Astrocyte (in vitro differentiated cells and primary cell): Measurements from ENCODE around the gene KRAS. TPM values are rescaled to one million over a fixed set of nuclear protein-coding genes. Genes with fewer than 3 reads are reported as not detected.

Experiments used
- DNase-seq: peaks from one replicate; pipeline ENCODE4 v3.0.0-alpha.2; 2010; ENCODE audit warnings: low read depth
- FAIRE-seq: peaks from 2 replicates; lab custom pipeline; 2011; peaks lifted over from hg19 to GRCh38; lab: Jason Lieb, UNC
- H2AFZ ChIP-seq: 2 replicates; pipeline ENCODE4 v1.6.0; 2012; ENCODE audit warnings: low read depth, low read length, inconsistent platforms
- H3K27ac ChIP-seq: 2 replicates; pipeline ENCODE4 v1.5.1; 2011; ENCODE audit warnings: low read depth, low read length, inconsistent platforms
- H3K27me3 ChIP-seq: 2 replicates; pipeline ENCODE4 v1.6.0; 2011; ENCODE audit warnings: low read length, inconsistent platforms; ENCODE audit not compliant: insufficient read depth
- H3K36me3 ChIP-seq: 2 replicates; pipeline ENCODE4 v1.5.1; 2011; ENCODE audit warnings: low read length, inconsistent platforms; ENCODE audit not compliant: insufficient read depth
- H3K4me1 ChIP-seq: 2 replicates; pipeline ENCODE4 v1.5.1; 2011; ENCODE audit warnings: low read length, inconsistent platforms; ENCODE audit not compliant: insufficient read depth
- H3K4me2 ChIP-seq: 2 replicates; pipeline ENCODE4 v1.6.0; 2012; ENCODE audit warnings: low read length, inconsistent platforms
- H3K4me3 ChIP-seq: 2 replicates; pipeline ENCODE4 v1.5.1; 2011; ENCODE audit warnings: low read depth, mild to moderate bottlenecking, low read length, inconsistent platforms; ENCODE audit not compliant: insufficient read depth
- H3K79me2 ChIP-seq: 2 replicates; pipeline ENCODE4 v1.6.0; 2012; ENCODE audit warnings: mild to moderate bottlenecking, low read length, inconsistent platforms; ENCODE audit not compliant: insufficient read depth
- H3K9ac ChIP-seq: 2 replicates; pipeline ENCODE4 v1.6.0; 2012; ENCODE audit warnings: mild to moderate bottlenecking, low read length, inconsistent platforms
- H3K9me3 ChIP-seq: 2 replicates; pipeline ENCODE4 v1.5.1; 2012; ENCODE audit warnings: low read depth, mild to moderate bottlenecking, low read length, inconsistent platforms; ENCODE audit not compliant: insufficient read depth
- H4K20me1 ChIP-seq: 2 replicates; pipeline ENCODE4 v1.6.0; 2012; ENCODE audit warnings: low read length, inconsistent platforms; ENCODE audit not compliant: insufficient read depth
- H3K27ac Mint-ChIP-seq: one replicate; pipeline ENCODE4 v1.8.0; 2021; ENCODE audit warnings: mild to moderate bottlenecking, mixed read lengths; ENCODE audit not compliant: unreplicated experiment
- H3K27me3 Mint-ChIP-seq: one replicate; pipeline ENCODE4 v1.8.0; 2021; ENCODE audit warnings: low read depth, mixed read lengths; ENCODE audit not compliant: unreplicated experiment
- H3K36me3 Mint-ChIP-seq: one replicate; pipeline ENCODE4 v1.8.0; 2021; ENCODE audit warnings: low read depth, mixed read lengths; ENCODE audit not compliant: unreplicated experiment
- H3K4me1 Mint-ChIP-seq: one replicate; pipeline ENCODE4 v1.8.0; 2021; ENCODE audit warnings: low read depth, mixed read lengths; ENCODE audit not compliant: unreplicated experiment
- H3K4me3 Mint-ChIP-seq: one replicate; pipeline ENCODE4 v1.8.0; 2021; ENCODE audit warnings: mild to moderate bottlenecking, moderate library complexity, mixed read lengths; ENCODE audit not compliant: unreplicated experiment
- H3K9me3 Mint-ChIP-seq: one replicate; pipeline ENCODE4 v1.8.0; 2021; ENCODE audit warnings: mild to moderate bottlenecking, mixed read lengths; ENCODE audit not compliant: unreplicated experiment
- CTCF ChIP-seq: IDR thresholded peaks from 2 replicates; pipeline ENCODE4 v1.5.1; 2011; ENCODE audit warnings: low read depth, mild to moderate bottlenecking, inconsistent platforms, low read length, moderate library complexity; ENCODE audit not compliant: insufficient read depth
- EZH2 ChIP-seq: IDR thresholded peaks from 2 replicates; pipeline ENCODE4 v1.6.1; 2012; ENCODE audit warnings: mild to moderate bottlenecking, low read length, inconsistent platforms; ENCODE audit not compliant: insufficient read depth
- total RNA-seq: library from RNA; stranded (reverse); gene quantifications from 2 replicates; pipeline ENCODE4 v1.2.1, GENCODE V29; 2021

The KRAS gene
- total RNA-seq, 1 donor from 2014 or later: 40.3 TPM

- H3K27me3 Mint-ChIP-seq: no peaks in the 10 kb centered on the region
- TF ChIP-seq CTCF: no peak
- no peak for TF ChIP-seq EZH2
- H3K36me3 Mint-ChIP-seq: no peaks in the 10 kb centered on the region
- H3K27ac Mint-ChIP-seq: no peak overlapping the region
- Histone ChIP-seq H3K4me1 (no peaks in the 10 kb centered on the region), H4K20me1 (no peaks in the 10 kb centered on the region), H3K9me3 (no peaks in the 10 kb centered on the region), H3K79me2 (no peaks in the 10 kb centered on the region), H3K36me3 (no peaks in the 10 kb centered on the region), H3K9ac (no peak overlapping the region), H3K4me2 (no peak overlapping the region), H3K27me3 (no peaks in the 10 kb centered on the region), H3K4me3 (no peak overlapping the region), H2AFZ (no peak overlapping the region), H3K27ac (no peak overlapping the region)
- no peaks in the 10 kb centered on the region for H3K9me3 Mint-ChIP-seq
- no peaks in the 10 kb centered on the region for H3K4me1 Mint-ChIP-seq
- DNase-seq (no peak), FAIRE-seq (no peak)
- H3K4me3 Mint-ChIP-seq: no peak overlapping the region
These were observed 36.9 kb upstream of the KRAS start for GRCh38 chr12:25287610-25288009.

- Histone ChIP-seq H3K4me2 (no peak overlapping the region), H3K9me3 (no peaks in the 10 kb centered on the region), H2AFZ (no peak overlapping the region), H3K36me3 (no peaks in the 10 kb centered on the region), H3K4me1 (no peaks in the 10 kb centered on the region), H3K27ac (no peak overlapping the region), H3K79me2 (no peaks in the 10 kb centered on the region), H3K9ac (no peak overlapping the region), H3K4me3 (no peak overlapping the region), H3K27me3 (no peaks in the 10 kb centered on the region), H4K20me1 (no peaks in the 10 kb centered on the region)
- DNase-seq (no peak), FAIRE-seq (no peak)
- no peak overlapping the region for H3K27ac Mint-ChIP-seq
- no peaks in the 10 kb centered on the region for H3K9me3 Mint-ChIP-seq
- H3K4me1 Mint-ChIP-seq: no peaks in the 10 kb centered on the region
- H3K4me3 Mint-ChIP-seq: no peak overlapping the region
- no peaks in the 10 kb centered on the region for H3K36me3 Mint-ChIP-seq
- no peaks in the 10 kb centered on the region for H3K27me3 Mint-ChIP-seq
- TF ChIP-seq CTCF: no peak
- TF ChIP-seq EZH2: no peak
These were observed 36.1 kb upstream of the KRAS start for GRCh38 chr12:25286837-25287236.

GRCh38 chr12:25284024-25284423 is 33.3 kb upstream of the KRAS start:
- H3K27ac Mint-ChIP-seq: no peak overlapping the region
- DNase-seq (no peak), FAIRE-seq (no peak)
- H3K4me3 ChIP-seq: no peak overlapping the region
- H3K27me3 ChIP-seq: no peaks in the 10 kb centered on the region
- H2AFZ ChIP-seq: no peak overlapping the region
- no peak overlapping the region for H3K4me2 ChIP-seq
- no peaks in the 10 kb centered on the region for H3K4me1 Mint-ChIP-seq
- no peaks in the 10 kb centered on the region for H3K4me1 ChIP-seq
- H3K27ac ChIP-seq: no peak overlapping the region
- peaks cover 2% of the 10 kb centered on the region for H3K27me3 Mint-ChIP-seq
- no peaks in the 10 kb centered on the region for H3K9me3 ChIP-seq
- no peaks in the 10 kb centered on the region for H4K20me1 ChIP-seq
- TF ChIP-seq EZH2 (no peak), CTCF (no peak)
- H3K36me3 ChIP-seq: no peaks in the 10 kb centered on the region
- H3K9me3 Mint-ChIP-seq: no peaks in the 10 kb centered on the region
- no peak overlapping the region for H3K9ac ChIP-seq
- no peaks in the 10 kb centered on the region for H3K79me2 ChIP-seq
- no peaks in the 10 kb centered on the region for H3K36me3 Mint-ChIP-seq
- H3K4me3 Mint-ChIP-seq: no peak overlapping the region
